NCI-H2227 treated with DMSO at 0.1 percent for 48 hours (cell line): Measurements from ENCODE around the gene NTNG2.

Experiments
- DNase-seq: peaks from one replicate; lab custom pipeline; 2025; lab: John Stamatoyannopoulos, UW

NTNG2 gene

DNA sequence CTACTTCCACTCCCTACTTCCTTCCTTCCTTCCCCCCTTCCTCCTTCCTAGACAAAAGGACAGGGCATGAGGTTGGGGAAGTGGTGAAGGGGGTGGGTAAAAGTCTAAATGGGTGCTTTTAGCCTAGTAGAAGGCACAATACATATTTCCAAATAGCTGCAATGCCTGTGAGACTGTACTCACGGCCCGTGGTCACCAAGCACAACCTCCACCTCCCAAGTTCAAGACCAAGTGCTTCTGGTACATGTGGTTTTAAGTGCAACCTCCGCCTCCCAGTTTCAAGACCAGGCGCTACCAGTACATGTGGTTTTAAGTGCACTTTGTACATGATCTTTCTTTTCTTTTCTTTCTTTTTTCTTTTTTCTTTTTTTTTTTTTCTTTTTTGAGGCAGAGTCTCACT is 14.5 kb upstream of the NTNG2 start:
- DNase-seq: no peak

DNA sequence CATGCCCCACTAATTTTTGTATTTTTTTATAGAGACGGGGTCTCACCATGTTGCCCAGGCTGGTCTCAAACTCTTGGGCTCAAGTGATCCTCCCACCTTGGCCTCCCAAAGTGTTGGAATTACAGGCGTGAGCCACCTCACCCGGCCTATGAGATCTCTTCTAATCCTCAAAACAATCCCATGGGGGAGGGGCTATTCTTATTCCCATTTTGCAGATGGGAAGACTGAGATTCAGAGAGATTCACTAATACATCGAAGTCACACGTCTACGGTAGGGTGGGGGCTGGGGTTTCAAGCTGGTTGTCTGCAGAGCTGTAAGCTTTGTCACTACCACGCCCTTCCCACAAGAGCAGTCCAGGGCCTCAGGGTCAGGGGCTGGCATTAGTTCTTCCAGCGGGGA is 14.0 kb upstream of the NTNG2 start:
- DNase-seq: no peak

DNA sequence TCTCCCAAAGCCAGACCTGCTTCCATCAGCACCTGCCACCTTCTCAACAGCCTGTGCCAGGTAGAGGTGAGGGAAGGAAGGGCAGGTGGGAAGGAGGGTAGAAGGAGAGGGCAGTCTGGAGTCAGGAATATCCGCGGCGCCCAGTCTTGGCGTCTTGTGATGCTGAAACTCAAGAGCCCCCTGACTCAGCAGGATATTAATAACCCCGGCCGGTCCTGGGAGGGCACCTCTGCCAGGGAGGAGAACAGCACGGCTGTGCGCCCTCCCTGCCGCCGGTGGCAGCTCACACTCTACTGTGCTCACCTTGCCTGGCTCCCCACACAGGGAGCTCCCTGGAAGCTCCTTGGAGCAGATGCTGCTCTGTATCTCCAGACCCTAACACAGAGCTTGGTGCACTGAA is 11.6 kb upstream of the NTNG2 start:
- DNase-seq: no peak

DNA sequence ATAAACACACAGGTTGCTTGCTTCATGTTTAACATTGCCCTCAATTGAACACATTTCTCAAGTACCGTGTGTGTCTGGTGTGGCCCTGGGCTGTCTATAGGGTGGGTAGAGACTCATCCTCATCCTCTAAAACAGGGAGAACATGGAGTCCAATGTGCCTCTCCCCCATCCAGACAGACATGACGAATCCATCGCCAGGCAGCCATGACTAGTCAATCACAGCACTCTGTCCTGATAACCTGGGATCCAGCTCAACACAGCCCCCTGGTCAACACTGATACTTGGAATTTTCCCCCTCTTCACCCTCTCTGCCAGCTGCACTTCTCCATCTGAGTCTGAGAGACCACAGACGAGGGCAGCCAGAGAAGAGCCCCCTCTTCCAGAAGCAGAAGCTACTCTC is 10.7 kb upstream of the NTNG2 start:
- no peak for DNase-seq

DNA sequence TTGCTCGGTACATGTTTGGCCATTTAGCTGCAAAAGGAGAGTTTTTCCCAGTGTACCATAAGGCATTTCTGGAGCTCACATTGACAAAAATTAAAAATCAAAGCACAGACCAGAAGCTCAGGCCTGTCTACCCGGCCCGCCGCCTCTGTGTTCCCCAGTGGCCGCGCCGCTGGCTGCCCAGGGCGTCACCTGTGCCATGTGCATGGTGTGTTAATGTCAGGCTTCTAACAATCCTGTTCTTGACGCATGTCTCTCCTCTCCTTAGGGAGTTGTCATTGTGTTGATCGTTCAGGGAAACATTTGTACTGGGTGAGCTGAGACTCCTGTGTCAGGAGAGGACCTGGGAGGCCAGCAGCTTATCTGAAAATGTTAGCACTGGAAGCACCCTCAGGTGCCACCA is 9.6 kb upstream of the NTNG2 start:
- DNase-seq: no peak

DNA sequence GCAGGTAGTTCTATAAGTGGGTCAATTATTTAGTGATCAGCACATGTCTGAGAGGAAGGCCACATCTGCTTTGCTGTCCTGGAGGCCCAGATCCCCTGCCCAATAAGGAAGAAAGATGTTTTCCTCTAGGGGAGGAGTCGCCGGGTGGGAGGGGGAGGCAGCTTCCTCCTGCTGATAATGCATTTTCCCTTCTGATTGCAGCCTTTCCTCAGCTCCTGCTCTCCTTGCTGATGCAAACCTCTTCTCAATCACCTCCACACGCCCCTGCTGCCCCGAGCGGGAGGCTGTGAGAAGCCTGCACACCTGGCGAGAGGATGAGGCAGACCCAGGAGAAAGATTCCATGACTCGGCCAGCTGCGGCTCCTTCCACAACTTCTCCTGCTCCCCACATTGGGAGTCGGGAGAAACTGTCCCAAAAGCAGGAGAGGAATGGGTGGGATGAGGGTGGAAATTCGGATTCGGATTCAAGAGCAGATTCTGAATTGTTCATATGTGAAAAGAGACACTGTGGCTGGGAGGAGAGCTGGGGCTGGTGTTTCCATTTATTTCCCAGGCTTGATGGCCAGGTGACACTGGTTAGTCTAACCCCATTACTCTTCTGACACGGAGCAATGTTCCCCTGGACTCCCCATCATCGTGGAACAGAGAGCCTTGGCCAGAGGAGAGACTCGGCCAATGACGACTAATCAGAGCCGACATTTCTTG is 6.8 kb upstream of the NTNG2 start:
- DNase-seq: no peak

DNA sequence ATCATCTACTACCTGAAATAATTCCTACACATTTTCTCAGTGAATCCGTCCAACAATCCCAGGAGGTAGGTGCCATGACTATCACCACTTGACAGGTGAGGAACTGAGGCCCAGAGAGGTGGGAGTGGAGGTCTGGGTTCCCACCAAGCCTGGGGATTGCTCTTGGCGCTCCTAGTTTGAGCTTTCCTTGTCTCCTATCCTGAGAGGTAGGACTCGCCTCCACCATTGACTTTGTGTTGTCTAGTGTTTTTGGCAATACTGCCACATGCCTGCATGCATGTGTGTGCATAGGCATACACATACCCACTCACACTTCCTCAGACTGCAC is 6.3 kb upstream of the NTNG2 start:
- DNase-seq: no peak

DNA sequence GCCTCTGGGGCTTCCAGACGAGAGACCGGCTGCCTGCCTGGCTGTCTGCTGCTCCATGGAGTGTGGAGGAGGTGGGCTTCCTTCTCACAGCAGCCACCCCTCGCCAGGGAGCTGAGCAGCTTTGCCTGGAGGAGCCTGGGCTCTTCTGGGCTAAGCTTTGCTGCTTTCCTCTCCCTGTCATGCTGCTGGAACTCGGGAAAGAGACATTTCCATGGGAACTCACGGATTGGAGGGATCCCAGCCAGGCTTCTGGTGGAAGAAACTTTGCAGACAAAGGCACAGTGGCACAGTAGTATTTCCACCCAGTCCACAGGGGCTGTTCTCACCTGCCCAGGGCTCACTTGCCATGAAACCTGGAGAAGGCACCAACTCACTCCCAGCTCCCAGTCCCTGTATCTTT is 5.6 kb upstream of the NTNG2 start:
- no peak for DNase-seq

DNA sequence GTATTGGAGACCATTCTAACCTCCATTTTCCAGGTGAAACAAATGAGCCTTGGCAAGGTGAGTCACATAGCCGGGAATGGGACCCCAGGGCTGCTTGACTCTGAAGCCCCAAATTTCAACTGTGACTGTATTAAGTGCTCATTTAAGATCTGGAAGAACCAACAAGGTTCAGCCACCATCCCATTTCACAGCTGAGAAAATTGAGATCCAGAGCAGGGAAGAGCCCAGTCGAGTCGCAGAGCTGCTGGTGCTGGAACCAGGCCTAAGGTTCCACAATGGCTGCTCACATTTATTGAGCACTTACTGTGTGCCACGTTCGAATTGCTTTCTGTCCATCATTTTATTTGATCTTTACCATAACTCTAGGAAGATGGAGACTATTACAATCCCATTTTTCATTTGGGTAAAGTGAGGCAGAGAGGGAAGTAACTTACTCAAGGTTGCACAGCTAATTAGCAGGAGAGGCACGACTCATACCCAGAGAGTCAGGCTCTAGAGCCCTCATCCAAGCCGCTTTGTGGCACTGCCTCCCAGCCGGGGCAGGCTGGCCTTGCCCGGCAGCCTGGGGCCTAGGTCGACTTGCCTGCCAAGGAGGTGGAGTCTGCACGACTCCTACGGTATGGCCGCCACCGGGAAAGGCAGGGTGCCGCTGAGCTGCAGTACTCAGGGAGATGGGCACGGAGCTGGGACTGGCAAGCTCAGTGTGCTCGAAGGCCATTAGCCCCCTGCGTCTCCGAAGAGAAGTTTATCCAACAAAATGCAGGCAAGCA is 4.3 kb upstream of the NTNG2 start:
- no peak for DNase-seq

DNA sequence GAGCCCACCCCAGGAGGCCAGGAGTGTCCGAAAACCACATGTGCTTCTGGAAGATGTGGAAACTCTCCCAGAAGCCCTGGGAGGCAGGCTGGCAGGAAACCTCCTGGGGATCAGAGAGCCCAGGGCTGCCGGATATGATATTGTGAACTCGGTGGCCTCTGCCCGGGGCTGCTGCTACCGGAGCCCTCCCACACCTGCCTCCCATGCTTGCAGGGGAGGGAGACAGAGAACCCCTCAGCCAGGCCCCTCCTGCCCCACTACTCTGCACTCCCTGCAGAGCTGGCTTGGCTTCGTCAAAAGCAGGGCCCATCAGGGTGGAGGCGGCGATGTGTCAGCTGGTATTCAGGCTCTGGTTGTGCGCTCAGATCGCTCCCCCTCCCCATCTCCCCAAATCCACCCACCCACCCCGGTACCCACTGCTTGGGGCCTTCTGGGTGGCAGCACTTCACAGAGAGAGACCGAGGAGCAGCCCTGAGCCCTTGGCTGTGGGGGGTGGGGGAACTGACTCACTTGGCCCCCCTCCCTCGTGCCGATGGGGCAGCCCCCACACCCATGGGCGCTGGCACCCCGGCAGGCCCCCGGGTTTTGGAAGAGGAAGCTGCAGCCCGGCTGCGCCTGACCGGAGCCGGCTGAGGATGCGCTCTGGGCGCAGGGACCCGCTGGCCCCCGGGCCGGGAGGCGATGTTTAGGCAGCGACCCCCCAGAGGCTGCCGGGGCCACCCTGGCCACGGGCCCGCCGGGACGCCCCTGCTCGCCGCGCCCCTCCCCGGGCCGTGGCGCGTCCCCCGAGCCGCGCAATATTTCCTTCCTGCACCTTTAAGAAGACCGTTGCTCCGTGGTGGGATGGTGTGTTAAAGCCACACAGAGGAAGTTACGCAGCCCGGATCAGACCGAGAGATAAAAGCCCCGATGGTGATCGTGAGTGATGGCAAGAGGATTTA is 786 bp upstream of the NTNG2 start:
- DNase-seq: no peak

DNA sequence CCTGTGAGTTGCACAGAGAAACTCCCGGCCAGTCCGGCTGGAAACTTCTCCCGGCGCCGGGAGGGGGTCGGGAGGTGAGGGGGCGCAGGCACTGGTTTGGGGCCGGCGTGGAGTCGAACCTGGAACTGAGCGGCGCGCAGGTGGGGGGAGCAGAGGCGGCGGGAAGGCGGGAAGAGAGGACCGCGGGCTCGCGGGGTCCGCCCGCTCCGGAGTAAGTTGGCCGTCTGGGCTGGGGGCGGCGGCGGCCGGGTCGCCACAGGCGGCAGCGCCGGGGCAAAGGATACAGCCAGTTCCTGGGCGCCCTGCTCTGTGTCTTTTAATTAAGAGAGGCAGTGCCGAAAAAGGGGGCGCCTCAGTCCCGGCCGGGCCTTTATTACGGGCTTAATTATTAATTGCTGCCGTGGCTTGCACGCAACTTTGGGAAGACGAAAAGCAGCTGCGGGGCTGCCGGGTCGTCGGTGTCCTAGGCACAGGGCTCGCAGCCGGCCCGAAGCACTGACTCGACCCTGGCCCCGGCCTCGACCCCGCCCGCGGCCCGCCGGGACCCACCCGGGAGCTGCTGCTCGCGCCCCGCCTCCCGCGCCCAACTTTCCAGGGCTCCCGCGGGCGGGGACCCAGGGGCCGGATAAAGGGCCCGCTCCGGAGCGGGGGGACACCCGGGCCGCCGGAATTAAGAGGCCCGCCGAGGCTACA is 1.1 kb downstream of the NTNG2 start:
- no peak for DNase-seq

DNA sequence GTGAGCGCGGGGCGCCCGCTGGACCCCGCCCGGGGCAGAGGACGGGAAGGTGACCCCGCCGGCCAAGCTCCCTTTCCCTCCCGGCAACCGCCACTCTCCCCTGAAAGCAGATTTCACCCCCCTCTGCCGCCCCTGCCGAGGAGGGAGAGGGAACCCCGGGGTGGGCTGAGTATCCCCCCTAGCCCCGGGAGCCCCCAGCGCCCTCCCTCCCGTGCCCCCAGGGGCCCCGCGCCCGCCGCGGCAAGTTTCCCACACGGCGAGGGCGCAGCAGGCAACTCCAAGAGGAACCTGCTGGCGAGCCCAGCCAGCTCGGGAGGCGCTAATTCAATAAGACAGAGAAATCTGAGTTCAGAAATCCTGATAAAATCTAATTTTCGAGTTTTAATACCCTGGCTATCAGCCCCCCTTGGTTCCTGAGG is 1.6 kb downstream of the NTNG2 start:
- no peak for DNase-seq

DNA sequence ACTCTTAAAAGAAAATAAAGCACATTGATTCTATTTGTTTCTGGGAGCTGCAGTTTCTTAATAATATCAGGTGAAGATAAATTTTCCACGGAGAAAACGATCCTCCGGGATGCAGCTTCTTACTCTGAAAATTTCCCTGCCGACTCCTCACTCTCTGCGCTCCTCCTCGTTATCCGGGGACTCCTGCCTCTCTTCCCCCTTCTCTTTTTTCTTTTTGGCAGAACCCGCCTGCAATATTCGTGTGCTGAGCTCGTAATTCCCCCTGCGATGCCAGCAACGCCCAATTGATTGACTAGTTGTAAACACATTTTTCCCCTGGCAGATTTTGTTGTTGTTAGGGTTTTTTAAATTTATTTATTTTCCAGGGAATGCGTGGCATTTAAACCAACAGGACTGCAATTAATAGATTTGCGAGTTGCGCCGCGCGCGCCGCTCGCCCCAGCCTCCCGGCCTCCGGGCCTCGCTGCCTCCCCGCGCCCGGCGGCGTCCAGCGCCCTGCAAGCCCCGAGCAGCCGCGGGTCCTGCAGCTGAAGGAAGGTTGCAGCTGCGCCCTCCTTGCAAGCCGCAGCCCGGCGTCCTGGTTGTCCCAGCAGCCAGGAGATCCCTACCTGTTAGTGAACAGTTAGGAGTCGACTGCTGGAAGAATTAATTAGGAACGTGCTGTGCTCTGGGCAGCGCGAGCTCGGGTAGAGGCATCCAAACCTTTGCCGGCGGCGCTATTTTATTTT is 2.2 kb downstream of the NTNG2 start:
- no peak for DNase-seq

DNA sequence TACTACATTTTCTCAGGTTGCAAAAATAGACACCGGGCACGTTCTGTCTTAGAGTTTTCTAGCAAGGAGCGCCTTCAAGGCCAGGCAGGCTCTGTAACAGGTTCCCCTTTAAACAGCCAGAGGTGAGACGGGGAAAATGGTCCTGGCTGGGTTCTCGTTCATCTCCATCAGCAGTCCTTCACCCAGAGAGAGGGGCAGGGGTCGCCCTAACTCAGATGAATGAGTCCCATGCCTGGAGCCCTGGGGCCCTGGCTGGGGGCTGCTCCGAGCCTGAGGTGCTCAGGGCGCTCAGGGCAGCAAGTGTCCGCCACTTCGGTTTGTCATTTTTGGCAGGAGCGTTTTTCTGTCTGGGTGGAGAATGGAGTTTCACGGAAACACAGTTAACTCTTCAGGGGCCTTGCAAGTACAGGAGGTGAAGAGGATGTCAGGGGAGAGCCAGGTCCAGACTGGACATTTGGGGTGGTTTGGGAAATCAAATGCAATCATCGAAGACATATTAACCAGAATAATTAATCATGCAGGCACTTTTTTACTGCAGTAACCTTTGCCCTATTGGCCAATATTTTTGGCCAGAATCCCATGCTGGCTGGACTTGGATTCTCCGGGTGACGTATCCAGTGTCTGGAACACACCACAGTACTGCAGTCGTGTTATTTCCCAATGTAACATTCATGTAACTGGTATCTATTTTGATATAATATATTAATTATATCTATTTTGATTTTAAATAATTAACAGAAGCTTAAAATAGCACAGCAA is 2.9 kb downstream of the NTNG2 start:
- DNase-seq: no peak

DNA sequence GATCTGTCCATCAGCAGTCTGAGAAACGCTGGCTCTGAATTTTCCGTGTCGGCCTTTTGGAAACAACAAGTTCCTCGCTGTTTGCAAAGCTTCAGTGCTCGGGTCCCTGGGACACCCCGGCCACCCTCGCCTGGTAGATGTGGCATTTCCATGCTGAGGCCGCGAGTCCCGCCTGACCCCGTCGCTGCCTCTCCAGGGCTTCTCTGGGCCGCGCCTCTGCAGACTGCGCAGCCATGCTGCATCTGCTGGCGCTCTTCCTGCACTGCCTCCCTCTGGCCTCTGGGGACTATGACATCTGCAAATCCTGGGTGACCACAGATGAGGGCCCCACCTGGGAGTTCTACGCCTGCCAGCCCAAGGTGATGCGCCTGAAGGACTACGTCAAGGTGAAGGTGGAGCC is 4.7 kb downstream of the NTNG2 start:
- no peak for DNase-seq

DNA sequence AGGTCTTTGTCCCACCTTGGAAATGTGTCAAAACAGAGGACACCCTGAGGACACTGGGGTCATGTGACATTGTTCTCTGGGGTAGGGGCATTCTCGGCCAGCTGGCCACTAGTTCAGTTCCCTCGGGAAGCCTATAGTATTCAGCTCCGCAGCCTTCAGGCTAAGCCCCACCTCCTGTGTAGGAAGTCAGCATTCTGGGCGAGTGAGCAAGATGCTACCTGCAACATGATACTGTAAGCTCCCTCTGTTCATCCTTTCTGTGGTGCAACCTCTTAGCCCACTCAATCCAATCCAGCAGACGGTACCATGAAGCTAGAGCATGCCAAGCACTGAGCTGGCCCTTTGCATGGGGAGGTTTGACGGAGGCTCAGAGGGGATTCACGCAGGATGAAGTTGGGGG is 5.3 kb downstream of the NTNG2 start:
- DNase-seq: no peak

DNA sequence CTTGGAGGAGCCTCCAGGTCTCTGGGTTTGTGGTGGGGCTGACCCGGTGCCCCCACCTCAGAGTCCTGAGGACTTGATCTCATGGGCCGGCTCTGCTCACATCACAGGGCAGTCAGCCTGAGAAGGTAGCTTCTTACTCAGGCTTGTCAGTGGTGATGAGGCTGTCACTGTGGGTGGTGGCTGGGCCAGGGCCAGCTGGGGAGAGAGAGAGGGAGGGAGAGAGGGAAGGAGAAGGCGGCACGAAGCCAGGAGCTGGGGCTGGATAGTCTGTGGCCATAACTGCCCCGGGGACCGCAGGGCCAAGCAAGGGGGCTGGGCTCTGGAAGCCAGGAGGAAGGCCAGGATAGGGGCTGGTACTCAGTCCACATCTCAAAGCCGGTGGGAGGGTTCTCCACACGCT is 6.5 kb downstream of the NTNG2 start:
- no peak for DNase-seq

DNA sequence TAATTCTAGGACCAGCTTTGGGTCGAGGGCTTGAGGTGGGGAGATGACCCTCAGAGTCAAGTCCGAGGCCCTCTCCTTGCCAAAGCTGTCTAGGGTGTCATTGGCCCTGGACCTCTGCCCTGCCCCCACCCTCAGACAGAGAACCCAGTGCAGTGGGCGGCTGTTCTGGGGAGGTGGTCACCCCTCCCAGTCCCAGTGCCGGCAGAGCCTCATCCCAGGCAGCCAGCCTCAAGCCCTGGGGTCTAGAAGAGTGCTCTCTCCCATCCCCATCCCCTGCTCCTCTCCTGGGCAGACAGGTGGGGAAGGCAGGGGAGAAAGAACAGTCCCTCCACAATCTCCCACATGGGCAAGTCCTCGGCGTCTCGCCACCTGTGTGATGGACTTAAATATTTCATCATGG is 7.0 kb downstream of the NTNG2 start:
- DNase-seq: no peak

DNA sequence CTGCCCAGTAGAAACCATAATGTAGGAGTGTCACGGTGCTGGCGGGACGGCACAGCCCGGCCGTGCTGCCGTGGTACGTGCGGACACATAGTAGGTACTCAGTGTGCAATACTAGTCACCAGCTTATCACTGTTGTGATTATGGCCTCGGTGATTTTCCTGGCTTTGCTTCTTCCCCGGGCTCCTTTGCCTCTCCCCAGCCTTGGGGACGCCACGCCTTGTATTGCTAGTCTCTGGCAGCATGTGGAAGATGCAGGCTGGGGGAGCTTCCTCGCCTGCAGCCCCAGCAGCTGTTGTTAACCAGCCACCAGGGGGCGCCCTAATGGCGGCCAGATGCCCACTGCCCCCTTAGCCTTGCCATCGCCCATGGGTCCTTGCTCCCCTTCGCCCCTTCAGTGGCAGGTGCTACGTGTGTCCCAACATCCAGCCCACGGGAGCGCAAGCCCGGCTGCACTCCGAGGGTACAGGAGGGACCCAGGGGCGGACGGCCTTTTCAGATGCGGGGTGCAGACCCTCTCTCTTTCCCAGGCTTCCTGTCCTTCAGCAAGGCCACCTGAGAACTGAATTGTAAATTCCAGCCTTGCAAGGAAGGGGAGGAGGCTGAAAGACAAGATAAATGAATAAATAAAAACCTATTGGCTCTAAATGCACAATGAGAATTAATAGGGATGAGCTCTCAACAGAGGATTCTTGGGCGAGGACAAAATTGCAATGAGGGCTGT is 8.0 kb downstream of the NTNG2 start:
- DNase-seq: no peak

DNA sequence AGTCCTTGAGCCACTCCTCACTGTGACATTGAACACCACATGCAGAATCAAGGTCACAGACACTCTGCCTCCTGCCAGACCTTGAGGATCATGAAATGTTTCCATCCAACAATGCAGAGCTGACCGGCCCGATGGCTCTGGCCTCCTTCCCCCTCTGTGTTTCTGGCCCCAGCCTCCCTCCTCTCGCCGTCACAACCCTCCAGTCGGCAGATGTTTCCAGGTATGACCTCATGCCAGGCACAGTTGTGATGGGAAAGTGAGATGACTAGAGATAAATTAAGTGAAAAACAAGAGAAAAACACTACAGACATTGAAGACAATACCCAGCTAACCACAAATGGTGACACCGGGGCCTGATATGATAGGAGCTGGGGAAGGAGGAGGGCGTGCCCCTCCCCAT is 9.8 kb downstream of the NTNG2 start:
- no peak for DNase-seq
